NCI-H187 treated with DMSO at 0.1 percent for 48 hours (cell line): ENCODE results near the gene GLDN.

ENCODE experiments used
- DNase-seq: peaks from one replicate; lab custom pipeline; 2025; lab: John Stamatoyannopoulos, UW

The GLDN gene

DNA sequence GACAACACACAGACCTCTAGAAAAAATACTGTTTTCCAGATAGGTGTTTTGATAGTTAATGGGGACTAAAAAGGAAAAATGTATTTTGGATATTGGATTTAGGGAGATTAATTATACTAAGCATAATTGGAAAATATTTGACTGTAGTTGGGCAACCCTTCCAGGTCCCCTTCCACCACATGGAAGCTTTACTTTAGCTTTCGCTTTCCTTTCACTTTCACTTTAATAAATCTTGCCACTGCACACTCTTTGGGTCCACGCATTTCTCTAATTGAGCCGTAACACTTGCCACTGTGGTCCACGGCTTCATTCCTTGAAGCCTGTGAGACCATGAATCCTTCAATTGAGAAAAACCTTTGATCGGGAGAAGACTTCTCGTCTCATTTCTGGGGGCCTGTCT lies 15.5 kb downstream of the GLDN start:
- DNase-seq = no peak

DNA sequence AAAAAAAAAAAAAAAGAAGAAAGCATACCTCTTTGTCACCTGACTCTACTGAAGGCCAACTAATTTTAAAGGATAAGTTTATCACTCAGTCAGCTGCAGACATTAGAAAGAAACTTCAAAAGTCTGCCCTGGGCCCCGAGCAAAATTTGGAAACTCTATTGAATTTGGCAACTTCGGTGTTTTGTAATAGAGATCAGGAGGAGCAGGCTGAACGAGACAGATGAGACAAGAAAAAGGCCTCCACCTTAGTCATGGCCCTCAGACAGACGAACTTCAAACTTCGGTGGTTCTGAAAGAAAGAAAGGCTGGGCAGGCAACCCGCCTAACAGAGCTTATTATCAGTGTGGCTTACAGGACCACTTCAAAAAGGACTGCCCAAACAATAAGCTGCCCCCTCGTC lies 18.5 kb downstream of the GLDN start:
- no peak for DNase-seq

DNA sequence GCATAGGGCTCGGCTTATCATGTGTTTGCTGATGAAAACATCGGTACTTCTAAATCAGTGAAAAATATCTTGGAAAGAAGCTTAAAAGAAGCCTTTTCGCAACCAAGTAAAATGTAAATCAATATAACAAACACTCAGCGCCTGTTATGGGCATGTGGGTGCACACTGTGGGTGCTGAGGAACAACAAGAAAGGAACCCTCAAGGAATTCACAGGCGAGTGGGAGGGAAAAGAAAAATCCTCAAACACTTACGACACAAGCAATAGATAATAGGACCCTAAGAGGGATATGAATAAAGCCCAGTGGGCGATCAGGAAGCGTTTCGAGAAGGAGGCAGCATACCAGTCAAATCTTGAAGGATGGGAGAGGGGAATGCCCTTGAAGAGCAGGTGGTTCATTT lies 21.9 kb downstream of the GLDN start:
- no peak for DNase-seq

DNA sequence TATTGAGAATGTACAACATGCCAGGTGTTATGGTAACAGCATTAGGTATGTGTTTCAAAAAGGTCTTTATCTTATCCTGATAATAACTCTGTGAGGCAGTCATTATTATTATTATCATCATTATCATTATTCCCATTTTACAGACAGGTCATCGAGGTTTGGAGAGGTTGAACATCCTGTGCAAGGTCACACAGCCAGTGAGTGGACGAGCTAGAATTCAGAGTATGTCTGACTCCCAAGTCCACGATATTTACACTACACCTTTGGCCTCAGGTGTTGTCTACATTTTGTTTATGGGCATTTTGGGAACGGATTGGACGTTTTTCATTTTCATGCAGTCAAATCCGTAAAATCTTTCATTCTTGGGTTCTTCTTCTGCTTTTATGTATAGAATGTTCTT lies 24.0 kb downstream of the GLDN start:
- no peak for DNase-seq

DNA sequence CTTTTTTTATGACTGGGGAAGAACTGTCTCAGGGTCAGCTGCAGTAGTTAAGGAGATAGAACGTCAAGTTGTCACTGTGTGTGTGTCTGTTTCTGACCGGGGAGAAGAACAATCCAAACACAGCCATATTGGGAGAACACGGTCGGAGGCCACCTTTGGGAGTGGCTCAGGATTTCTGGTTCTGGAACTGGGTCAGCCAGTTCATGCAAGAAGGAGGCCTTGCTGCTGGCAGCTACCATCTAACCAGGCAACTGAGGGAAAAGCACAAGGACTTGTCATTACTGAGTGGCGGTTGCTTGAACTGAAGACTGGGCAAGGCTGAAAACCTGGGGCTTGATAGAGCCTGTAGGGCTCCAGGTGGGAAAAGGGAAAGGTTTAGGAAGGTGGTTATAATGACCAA lies 24.6 kb downstream of the GLDN start:
- no peak for DNase-seq

DNA sequence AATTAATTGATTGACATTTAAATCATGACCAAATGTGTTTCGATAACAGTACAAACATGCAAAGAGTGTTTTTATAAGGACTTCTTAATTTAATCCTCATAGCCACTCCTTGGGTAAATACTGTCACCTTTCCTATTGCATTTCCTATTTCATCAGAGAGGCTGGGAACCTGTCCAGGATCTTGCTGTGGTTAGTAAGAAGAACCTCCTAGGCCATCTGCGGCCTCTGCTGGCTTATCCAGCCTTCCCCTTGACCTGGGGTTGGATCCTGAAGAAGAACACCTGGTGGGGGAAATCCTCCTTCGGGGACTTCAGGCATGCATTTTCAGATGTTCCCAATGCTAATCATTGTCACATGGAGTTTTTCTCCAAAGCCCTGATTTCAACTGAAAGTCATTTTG lies 25.5 kb downstream of the GLDN start:
- DNase-seq = no peak

DNA sequence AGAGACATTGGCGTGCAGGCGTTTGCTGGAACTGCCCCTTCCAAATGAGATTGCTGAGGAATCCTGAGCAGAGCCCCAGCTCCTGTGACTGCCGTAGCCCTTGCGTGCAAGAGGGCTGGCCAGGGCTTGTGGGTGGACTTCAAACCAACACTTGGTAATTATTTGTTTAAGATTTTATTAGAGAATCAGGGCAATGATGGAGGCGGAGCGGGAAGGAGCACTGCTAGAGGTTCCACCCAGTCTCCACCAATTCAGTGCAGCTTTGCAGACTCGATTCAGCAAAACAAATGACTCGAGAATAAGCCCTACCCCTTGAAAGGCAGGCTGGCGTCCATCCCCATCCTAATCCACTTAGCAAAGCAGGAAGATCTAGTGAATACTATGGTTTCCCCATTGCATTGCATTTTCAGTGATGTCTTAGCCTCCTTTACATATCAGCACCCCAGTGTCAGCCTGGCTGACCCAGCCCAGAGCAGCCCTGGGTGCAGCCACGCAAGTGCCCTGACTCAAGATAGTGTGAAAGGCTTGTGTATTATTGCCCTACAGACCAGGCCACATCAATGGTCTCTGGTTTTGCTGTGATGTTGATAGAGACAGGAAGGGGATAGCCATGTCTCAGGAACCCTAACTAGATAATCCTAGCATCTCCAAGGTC lies 26.0 kb downstream of the GLDN start:
- DNase-seq = no peak

DNA sequence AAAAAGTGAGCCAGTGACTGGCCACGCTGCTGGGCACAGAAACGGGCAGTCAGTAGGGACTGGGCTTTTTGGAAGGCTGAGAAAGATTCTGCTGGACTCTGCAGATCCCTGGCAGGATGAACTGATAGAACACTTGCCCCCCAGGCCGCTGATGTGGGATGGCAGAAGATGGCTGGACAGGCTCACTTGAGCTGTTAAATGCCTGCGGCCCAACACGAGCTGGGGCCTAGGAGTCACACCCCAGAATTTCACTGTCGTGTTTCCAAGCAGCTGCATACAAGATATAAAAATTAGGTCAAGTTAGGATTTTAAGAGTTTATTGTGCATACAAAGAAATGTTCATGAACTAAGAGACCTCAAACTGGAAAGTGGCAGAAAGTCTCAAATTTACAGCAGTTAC lies 26.9 kb downstream of the GLDN start:
- no peak for DNase-seq

DNA sequence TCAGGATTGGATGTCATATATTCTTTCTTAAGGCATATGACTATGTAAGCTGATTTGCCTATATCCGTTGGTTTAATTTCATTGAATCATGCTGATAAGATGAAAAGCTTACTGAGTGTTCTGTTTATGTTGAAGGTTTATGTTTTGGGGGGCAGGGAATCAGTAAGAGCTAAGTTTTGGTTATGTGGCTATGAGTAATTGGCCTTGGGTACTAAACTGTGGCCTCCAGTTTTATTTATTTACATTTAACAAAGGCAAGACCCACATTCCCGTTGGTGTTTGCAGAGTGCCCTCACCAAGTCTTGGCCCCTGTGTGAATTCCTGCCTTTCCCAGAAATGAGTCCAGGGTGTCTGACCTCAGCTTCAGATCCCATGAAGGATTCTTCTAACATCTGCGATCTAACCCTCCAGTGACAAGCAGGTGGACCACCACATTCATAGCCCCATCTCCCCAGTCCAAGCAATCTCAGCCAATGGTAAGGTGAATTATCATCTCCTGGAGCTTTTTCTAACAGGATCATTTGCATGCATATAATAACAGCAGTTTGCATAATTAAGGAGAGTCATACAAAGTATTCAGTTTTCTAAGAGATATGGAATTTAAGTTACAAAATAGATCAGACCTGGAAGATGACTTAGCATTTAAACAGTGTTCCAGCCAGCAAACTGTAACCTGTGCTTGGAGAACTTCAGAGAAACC lies 27.4 kb downstream of the GLDN start:
- no peak for DNase-seq

DNA sequence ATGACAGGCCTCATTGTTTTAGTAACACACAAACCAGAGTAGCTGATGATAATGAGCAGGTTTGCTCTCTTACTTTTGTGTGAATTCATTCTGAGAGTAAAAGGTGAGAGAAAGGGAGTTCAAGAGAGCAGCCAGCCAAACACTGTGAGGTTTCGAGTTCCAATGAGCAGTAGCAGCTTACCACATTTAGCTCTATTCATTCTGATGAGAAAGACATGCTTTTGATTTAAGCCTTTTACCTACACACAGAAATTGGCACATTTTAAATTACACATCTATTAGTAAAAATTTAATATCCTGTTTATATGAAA lies 28.0 kb downstream of the GLDN start:
- DNase-seq = no peak

DNA sequence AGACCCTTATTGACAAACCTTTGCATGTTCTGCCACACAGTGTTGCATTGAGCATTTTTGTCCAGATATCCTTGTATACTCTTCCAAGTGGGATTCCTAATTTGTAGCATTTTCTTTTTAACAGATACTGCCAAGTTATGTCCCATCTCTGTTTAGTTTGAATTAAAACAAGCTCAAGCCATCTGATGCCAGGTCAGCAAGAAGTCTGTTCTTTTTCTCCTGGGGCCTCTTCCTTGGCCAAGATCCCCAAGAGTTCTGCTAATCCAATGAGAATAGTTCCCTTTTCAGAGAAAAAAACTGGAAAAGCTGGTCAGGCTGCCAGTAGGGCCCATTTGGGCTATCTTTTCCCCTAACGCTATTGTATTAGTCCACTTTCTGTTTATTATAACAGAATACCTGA lies 29.8 kb downstream of the GLDN start:
- DNase-seq = no peak

DNA sequence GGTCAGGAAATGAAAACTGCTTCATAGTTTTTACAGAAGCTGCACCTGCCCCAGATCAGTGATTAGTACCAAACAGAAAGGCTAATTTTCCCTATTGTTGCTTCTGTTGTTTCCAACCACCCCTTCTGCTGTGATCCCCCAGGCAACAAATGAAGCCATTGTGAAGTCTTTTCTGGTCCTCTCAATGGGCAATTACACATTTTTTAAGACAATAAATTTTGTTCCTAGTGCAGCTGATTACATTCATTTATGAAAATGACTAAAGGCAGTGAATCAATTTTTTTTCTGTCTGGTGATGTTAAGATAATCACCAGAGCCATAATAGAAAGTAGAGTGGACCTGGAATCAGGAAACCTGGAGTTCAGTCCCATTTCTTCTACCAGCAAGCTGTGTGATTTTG lies 32.7 kb downstream of the GLDN start:
- DNase-seq = no peak

DNA sequence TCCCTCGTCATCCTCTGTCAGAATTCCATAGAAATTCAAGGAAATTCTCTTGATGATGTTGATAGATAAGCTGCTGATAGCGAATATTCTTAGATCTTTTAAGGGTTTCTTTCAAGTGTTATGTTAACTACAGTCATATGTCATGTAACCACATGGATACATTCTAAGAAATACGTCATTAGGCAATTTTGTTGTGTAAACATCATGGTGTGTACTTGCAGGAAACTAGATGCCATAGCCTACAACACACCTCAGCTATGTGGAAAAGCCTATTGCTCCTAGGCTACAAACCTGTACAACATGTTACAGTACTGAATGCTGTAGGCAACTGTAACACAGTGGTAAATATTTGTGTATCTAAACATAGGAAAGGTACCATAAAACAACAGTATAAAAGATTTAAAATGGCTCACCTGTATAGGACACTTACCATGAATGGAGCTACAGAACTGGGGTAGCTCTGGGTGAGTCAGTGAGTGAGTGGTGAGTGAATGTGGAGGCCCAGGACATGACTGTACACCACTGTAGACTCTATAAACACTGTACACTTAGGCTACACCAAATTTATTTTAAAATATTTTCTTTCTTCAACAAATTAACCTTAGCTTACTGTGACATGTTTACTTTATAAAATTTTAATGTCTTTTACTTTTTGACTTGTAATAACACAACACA lies 34.6 kb downstream of the GLDN start:
- DNase-seq = no peak

DNA sequence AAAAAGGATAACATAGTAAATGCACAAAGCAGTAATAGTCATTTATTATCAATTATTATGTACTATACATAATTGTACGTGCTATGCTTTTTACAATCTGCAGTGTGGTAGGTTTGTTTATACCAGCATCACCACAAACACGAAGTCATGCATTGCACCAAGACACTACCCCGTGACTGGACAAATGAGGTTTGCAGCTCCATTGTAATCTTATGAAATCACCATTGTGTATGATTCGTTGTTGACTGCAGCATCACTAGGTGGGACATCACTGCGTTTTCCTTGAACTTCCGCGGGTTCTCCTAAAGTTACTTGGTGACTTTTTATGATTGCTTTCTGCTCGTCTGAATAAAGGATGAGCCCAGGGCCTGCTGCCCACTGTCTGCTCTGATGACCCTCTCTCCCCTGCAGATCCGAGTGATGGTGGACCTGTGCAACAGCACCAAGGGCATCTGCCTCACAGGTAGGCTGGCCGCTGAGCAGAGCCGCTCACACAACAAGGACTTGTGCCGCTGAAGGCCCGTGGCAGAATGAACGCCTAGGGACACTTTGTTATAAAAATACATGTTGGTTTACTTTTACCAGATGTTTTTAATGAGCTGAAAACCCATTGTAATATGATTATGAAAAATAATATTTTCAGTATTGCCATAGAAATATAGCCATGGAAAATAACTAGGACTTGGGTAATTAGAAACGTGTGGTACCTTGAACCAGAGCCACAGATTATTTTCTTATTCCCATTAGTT lies 35.8 kb downstream of the GLDN start:
- DNase-seq = no peak

DNA sequence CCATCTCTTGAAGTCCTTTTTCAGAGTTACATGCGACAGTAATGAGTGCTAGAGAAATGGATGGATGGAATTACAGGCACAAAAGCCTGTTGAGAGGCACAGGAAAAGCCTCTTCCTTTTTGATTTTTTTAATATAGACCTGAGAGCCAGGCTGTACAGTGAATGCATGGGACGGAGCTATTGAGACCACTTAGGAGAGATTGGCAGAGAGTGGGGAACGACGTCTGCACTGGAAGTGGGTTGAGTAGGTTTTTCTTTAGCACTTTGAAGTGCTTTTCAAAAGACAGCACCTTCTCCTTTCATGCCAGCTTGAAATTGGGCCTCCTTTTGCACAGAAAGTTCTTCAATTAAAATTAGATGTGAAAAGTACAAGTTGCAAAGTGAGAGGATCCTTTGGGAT lies 37.0 kb downstream of the GLDN start:
- no peak for DNase-seq

DNA sequence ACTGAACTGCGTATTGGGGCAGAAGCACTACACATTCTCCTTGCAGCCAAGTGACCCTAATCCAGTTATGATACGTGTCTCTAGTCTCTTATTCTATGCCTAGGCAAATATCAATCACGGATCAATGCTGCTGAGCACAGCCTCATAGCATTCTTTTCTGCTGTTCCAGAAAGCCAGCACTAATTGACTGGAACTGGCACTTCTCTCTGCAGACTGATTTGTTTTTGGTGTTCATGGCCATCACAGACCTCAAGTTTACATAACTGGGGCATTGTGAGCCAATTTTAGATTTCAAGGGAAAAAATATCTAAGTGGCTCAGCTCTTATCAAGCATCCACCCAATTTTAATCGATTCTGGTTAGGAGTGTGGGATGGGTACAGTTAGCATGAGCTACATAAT lies 37.9 kb downstream of the GLDN start:
- no peak for DNase-seq

DNA sequence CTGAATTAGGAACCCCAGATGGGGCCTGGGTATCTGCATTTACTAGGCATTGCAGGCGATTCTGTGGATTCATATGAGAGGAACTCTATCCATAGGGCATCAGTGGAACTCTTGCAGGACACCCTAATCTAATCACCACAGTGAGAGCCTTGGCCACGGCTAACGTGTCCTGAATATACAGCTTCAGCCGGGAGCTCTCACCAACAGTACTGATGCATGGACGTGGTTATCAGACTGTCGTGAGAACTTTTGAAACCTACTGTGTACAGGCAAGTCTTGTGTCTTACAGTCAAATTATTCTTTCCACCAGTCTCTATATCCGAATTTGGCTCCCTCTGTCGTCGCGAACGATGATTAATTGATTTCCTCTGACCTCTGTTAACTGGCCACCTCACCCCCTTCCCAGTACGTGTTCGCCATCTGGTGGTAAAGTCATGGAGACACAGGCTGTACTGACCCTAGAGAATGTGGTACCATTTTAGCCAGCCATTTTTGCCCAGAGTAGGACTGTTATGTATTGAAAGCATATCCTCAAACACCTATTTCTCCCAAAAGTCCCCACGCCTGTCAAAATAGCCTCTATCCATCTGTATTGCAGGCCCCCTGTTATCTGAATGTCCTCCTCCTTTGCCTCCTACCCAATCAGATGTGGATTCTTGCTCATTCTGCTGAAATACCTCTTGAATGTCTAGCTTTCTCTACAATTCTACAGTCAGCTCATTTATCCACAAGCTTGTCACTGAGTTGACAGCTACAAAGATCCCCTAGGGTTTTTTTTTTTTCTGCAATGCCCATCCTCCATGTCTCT lies 39.7 kb downstream of the GLDN start:
- no peak for DNase-seq

DNA sequence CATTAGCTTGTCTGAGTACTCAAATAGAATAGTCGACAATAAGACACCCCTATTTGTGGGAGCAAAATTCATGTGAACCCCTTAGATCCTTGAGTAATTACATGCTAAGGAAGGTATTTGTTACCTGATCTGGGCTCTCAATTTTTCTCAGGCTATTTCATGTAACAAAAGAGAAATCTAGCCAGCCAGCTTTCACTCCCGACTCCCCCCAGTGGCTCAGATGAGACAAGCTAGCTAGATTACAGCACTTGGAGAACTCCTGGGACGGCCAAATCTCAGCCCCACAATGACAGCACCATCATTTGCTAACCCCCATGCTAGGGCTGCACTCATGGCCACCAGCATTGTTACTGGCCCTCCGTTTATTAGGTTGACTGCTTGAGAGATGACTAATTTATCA lies 41.3 kb downstream of the GLDN start:
- no peak for DNase-seq

DNA sequence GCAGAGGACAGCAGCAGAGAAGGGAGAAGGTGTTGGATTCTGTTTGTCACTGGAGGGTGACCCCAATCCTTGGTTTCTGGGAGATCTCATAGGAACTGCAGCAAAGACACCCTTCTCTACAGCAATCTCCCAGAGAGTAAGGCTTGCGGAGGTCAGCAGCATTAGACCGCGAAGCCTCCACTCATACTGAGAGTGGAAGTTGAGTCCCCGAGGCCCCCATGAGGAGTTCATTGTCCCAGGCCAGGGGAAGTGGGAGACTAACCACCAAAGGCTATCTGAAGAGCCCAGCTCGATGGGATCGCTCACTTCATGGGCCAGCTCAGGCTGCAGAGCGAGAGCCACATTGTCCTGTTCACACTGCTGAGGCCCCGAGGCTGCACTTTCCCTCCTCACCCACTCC lies 44.6 kb downstream of the GLDN start:
- no peak for DNase-seq

DNA sequence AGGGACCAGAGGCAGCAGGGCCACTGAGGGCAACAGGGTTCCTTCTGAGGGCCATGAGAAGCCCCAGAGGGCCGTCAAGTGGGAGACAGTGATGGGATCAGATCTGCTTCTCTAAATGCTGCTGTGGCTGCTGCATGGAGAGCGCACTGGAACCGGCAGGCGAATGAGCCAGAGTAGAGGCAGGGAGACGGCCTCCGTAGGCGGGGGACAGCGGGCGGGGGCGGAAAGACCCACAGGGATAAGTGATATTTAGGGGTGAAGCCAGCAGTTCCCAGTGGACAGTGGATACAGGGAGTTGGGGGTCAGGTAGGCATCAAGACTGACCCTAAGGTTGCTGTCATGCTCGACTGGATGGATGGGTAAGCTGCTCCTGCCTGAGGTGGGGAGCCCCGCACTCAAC lies 45.0 kb downstream of the GLDN start:
- no peak for DNase-seq

DNA sequence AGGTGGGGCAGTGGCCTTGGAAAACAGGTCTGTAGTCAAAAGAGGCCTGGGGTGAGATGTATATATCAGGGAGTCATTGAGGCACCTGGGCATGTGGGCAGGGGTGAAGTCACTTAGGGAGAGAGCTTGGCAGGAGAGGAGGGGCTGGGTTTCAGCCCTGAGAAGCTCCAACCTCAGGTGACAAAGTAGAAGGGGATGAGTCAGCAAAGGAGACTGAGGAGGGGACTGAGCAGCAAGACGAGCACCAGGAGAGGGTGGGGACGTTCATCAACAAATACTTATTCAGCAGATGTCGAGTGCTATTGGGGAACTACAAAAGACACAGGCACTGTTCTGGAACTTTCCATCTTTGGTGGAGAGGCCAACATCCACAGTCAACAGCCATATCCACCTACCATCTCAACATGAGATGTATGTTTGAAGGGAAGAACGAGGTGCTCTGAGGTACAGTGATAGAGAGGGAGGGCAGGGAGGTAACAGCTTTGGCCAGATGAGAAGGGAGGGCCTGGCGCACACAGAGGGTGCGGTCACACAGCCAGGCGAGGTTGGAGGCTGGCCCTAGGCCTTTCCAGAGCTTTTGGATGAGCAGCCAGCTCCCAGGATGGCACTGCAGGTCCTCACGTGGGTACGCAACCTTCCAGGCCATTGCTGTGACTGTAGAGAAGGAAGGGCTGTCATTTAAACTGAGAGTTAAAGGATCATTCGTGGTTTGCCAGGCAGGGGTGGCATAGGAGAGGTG lies 45.7 kb downstream of the GLDN start:
- DNase-seq = no peak

DNA sequence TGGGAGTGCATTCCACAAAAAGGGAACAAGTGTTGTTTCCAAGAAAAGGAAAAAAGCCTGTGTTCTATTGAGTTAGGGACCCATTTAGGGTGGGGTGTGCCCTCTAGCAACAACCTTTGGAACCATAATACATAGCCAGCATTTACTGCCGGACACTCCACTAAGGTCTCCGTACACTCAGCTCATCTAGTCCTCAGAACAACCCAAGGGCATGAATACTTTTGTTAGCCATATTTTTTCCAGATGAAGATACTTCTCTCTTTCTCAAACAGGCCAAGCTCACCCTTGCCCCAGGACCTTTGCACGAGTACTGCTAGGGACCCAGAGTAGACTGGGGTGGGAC lies 46.2 kb downstream of the GLDN start:
- DNase-seq = no peak
